ENCODE data around the gene SPATS2L. TPM values are rescaled to one million over a fixed set of nuclear protein-coding genes. Genes with fewer than 3 reads are reported as not detected.

Gene SPATS2L
- total and polyA plus RNA-seq, 2 donors: 34.8 to 58.3 TPM

- H3K4me3 ChIP-seq (ENCODE audit: low read length in 2 of 2): no peak overlapping the region
- 96% methylated on average over 2 of the region's 2 CpGs for WGBS
- peaks cover 10 to 11% of the 10 kb centered on the region in 2 donors for H3K4me1 ChIP-seq (ENCODE audit: control insufficient read depth in 2 of 2, insufficient read depth in 2 of 2, low read length in 2 of 2)
- DNase-seq (ENCODE audit: low read depth in 6 of 9, low spot score in 9 of 9): no peak
- no peak overlapping the region for H3K27ac ChIP-seq (ENCODE audit: low read depth in 1 of 2, low read length in 1 of 2)
- peaks cover 0 to 2% of the 10 kb centered on the region in 2 donors for H3K27me3 ChIP-seq (ENCODE audit: control insufficient read depth in 2 of 2, insufficient read depth in 1 of 2, low read length in 1 of 2)
- H3K9me3 ChIP-seq (ENCODE audit: control insufficient read depth in 2 of 2, insufficient read depth in 1 of 2, low read length in 1 of 2): no peaks in the 10 kb centered on the region
- H3K36me3 ChIP-seq (ENCODE audit: control insufficient read depth in 2 of 2, insufficient read depth in 2 of 2, low read length in 1 of 2): peaks cover 7 to 17% of the 10 kb centered on the region in 2 donors
Observed at GRCh38 chr2:200507179-200507578, 200.7 kb downstream of the SPATS2L start.

GRCh38 chr2:200509235-200509611 is 202.7 kb downstream of the SPATS2L start:
- Histone ChIP-seq H3K4me1 (ENCODE audit: control insufficient read depth in 2 of 2, insufficient read depth in 2 of 2, low read length in 2 of 2) (peaks cover 11 to 12% of the 10 kb centered on the region in 2 donors), H3K27ac (ENCODE audit: low read depth in 1 of 2, low read length in 1 of 2) (peak overlapping the region in 1 of 2 donors; percentile 19), H3K9me3 (ENCODE audit: control insufficient read depth in 2 of 2, insufficient read depth in 1 of 2, low read length in 1 of 2) (no peaks in the 10 kb centered on the region), H3K36me3 (ENCODE audit: control insufficient read depth in 2 of 2, insufficient read depth in 2 of 2, low read length in 1 of 2) (peaks cover 0 to 8% of the 10 kb centered on the region in 2 donors), H3K27me3 (ENCODE audit: control insufficient read depth in 2 of 2, insufficient read depth in 1 of 2, low read length in 1 of 2) (peaks cover 0 to 6% of the 10 kb centered on the region in 2 donors), H3K4me3 (ENCODE audit: low read length in 2 of 2) (peak overlapping the region; percentile 75 to 86)
- DNase-seq (ENCODE audit: low read depth in 6 of 9, low spot score in 9 of 9): no peak
- WGBS: 44% methylated on average over 8 of the region's 8 CpGs

DNA sequence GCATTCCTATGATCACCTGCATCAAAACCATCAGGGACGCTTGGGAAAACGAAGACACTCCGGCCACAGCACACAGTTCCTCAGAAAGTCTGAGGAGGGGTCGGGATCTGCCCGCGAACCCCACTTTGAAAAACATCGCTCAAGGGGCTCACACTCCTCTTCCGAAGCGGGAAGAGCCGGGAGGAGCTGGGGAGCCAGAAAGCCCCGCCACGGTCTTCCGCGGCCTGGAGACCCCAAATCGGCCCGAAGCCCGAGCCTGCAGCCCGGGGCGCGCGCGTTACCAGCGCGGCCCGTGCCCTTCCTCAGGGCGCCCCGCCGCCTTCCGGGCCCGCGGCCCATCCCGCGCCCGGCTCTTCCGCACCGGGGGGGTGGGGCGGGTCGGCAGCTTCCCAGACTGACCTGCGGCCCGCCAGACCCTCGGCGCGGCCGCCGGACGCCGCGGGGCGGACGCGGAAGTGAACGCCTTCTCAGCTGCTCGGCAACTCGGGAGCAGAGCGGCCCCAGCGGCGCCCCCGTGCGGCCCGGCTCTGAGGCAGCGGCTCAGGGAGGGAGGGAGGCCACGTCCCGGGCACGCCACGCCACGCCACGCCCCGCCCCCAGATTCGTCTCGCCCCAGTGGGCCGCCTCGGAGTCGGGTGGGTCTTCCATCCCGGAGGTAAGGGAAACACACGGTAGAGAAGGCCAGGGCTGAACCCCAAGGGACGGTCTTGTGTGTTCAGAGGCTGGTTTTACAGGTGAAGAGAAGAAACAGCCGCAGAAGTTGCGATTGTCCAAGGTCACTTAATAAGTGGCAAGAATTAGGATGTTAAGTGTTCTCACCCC is 203.3 kb downstream of the SPATS2L start, which contains the start of gene KCTD18:
Gene KCTD18 (minus strand): TSS at position 457 of the 822 bp plus-strand sequence. CDS start 3,052 bp downstream, outside the sequence.
- peak within 1 kb of the TSS; percentile 34 to 80 for H3K27ac ChIP-seq (ENCODE audit: low read depth in 1 of 2, low read length in 1 of 2)
- peaks cover 14 to 18% of the 10 kb centered on the region in 2 donors for H3K4me1 ChIP-seq (ENCODE audit: control insufficient read depth in 2 of 2, insufficient read depth in 2 of 2, low read length in 2 of 2)
- peaks cover 0 to 6% of the 10 kb centered on the region in 2 donors for H3K27me3 ChIP-seq (ENCODE audit: control insufficient read depth in 2 of 2, insufficient read depth in 1 of 2, low read length in 1 of 2)
- no peaks in the 10 kb centered on the region for H3K9me3 ChIP-seq (ENCODE audit: control insufficient read depth in 2 of 2, insufficient read depth in 1 of 2, low read length in 1 of 2)
- peaks cover 0 to 8% of the 10 kb centered on the region in 2 donors for H3K36me3 ChIP-seq (ENCODE audit: control insufficient read depth in 2 of 2, insufficient read depth in 2 of 2, low read length in 1 of 2)
- peak within 1 kb of the TSS; percentile 75 to 86 for H3K4me3 ChIP-seq (ENCODE audit: low read length in 2 of 2)
- peak in 8 of 9 donors; percentile 55 to 90 (median 79) for DNase-seq (ENCODE audit: low read depth in 6 of 9, low spot score in 9 of 9)
- under 1% methylated on average over 78 of the region's 78 CpGs for WGBS

DNA sequence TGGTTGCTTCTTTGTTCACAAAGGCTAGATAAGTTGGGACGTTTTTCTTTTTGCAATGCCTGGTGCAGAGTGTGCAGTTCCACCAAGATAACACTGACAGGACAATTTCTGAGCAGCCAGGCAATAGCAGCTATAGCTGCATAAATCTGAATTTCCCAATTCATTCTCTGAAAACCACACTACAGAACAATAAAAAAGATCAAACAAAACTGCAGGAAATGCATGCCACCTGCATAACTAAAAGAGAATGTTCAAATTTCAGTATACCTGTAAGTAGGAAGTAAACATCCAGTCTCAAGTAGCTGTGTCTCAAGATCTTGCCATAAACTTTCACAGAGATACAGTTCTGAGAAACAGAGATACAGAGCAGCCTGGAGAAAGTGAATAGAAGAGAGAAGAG is 208.7 kb downstream of the SPATS2L start:
- Histone ChIP-seq H3K27me3 (ENCODE audit: control insufficient read depth in 2 of 2, insufficient read depth in 1 of 2, low read length in 1 of 2) (peaks cover 0 to 6% of the 10 kb centered on the region in 2 donors), H3K4me1 (ENCODE audit: control insufficient read depth in 2 of 2, insufficient read depth in 2 of 2, low read length in 2 of 2) (peaks cover 11 to 13% of the 10 kb centered on the region in 2 donors), H3K27ac (ENCODE audit: low read depth in 1 of 2, low read length in 1 of 2) (peak overlapping the region; percentile 32 to 72), H3K36me3 (ENCODE audit: control insufficient read depth in 2 of 2, insufficient read depth in 2 of 2, low read length in 1 of 2) (no peaks in the 10 kb centered on the region), H3K9me3 (ENCODE audit: control insufficient read depth in 2 of 2, insufficient read depth in 1 of 2, low read length in 1 of 2) (no peaks in the 10 kb centered on the region), H3K4me3 (ENCODE audit: low read length in 2 of 2) (no peak overlapping the region)
- 39% methylated on average over 1 of the region's 1 CpG for WGBS
- peak in 6 of 9 donors; percentile 33 to 78 (median 50) for DNase-seq (ENCODE audit: low read depth in 6 of 9, low spot score in 9 of 9)

GRCh38 chr2:200523158-200523557 is 216.7 kb downstream of the SPATS2L start:
- no peaks in the 10 kb centered on the region for H3K9me3 ChIP-seq (ENCODE audit: control insufficient read depth in 2 of 2, insufficient read depth in 1 of 2, low read length in 1 of 2)
- H3K4me3 ChIP-seq (ENCODE audit: low read length in 2 of 2): no peak overlapping the region
- no peak for DNase-seq (ENCODE audit: low read depth in 6 of 9, low spot score in 9 of 9)
- H3K36me3 ChIP-seq (ENCODE audit: control insufficient read depth in 2 of 2, insufficient read depth in 2 of 2, low read length in 1 of 2): no peaks in the 10 kb centered on the region
- peaks cover 8 to 12% of the 10 kb centered on the region in 2 donors for H3K4me1 ChIP-seq (ENCODE audit: control insufficient read depth in 2 of 2, insufficient read depth in 2 of 2, low read length in 2 of 2)
- no peaks in the 10 kb centered on the region for H3K27me3 ChIP-seq (ENCODE audit: control insufficient read depth in 2 of 2, insufficient read depth in 1 of 2, low read length in 1 of 2)
- H3K27ac ChIP-seq (ENCODE audit: low read depth in 1 of 2, low read length in 1 of 2): no peak overlapping the region
- 92% methylated on average over 3 of the region's 3 CpGs for WGBS

DNA sequence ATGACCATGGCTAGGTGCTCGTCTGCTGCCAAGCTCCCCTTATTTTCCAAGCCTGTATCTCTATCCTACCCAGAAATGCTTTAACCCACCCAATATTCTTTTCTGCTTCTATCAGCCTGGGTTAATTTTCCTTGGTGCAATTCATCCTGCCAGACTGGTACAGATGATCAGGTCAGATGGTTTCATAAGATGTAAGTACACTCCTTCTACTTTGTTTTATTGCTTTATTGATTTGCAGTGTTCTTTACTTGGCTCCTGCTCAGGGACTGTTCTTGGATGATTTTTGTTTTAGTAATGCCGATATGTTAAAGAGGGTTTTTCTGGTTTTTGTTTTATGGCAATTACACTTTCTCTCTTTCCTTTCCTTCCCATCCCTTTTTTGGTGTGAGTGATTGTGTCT is 217.1 kb downstream of the SPATS2L start:
- DNase-seq (ENCODE audit: low read depth in 6 of 9, low spot score in 9 of 9): no peak
- Histone ChIP-seq H3K9me3 (ENCODE audit: control insufficient read depth in 2 of 2, insufficient read depth in 1 of 2, low read length in 1 of 2) (no peaks in the 10 kb centered on the region), H3K27me3 (ENCODE audit: control insufficient read depth in 2 of 2, insufficient read depth in 1 of 2, low read length in 1 of 2) (no peaks in the 10 kb centered on the region), H3K27ac (ENCODE audit: low read depth in 1 of 2, low read length in 1 of 2) (no peak overlapping the region), H3K4me1 (ENCODE audit: control insufficient read depth in 2 of 2, insufficient read depth in 2 of 2, low read length in 2 of 2) (peaks cover 9 to 12% of the 10 kb centered on the region in 2 donors), H3K36me3 (ENCODE audit: control insufficient read depth in 2 of 2, insufficient read depth in 2 of 2, low read length in 1 of 2) (no peaks in the 10 kb centered on the region), H3K4me3 (ENCODE audit: low read length in 2 of 2) (no peak overlapping the region)
- 95% methylated on average over 2 of the region's 2 CpGs for WGBS

GRCh38 chr2:200525066-200525465 is 218.6 kb downstream of the SPATS2L start:
- DNase-seq (ENCODE audit: low read depth in 6 of 9, low spot score in 9 of 9): no peak
- H3K36me3 ChIP-seq (ENCODE audit: control insufficient read depth in 2 of 2, insufficient read depth in 2 of 2, low read length in 1 of 2): peaks cover 0 to 3% of the 10 kb centered on the region in 2 donors
- H3K9me3 ChIP-seq (ENCODE audit: control insufficient read depth in 2 of 2, insufficient read depth in 1 of 2, low read length in 1 of 2): no peaks in the 10 kb centered on the region
- H3K4me3 ChIP-seq (ENCODE audit: low read length in 2 of 2): no peak overlapping the region
- no peak overlapping the region for H3K27ac ChIP-seq (ENCODE audit: low read depth in 1 of 2, low read length in 1 of 2)
- H3K27me3 ChIP-seq (ENCODE audit: control insufficient read depth in 2 of 2, insufficient read depth in 1 of 2, low read length in 1 of 2): no peaks in the 10 kb centered on the region
- peaks cover 9 to 12% of the 10 kb centered on the region in 2 donors for H3K4me1 ChIP-seq (ENCODE audit: control insufficient read depth in 2 of 2, insufficient read depth in 2 of 2, low read length in 2 of 2)
- WGBS: 94% methylated on average over 2 of the region's 2 CpGs

- Histone ChIP-seq H3K36me3 (ENCODE audit: control insufficient read depth in 2 of 2, insufficient read depth in 2 of 2, low read length in 1 of 2) (peaks cover 0 to 3% of the 10 kb centered on the region in 2 donors), H3K27ac (ENCODE audit: low read depth in 1 of 2, low read length in 1 of 2) (peak overlapping the region; percentile 52 to 68), H3K4me1 (ENCODE audit: control insufficient read depth in 2 of 2, insufficient read depth in 2 of 2, low read length in 2 of 2) (peaks cover 9 to 12% of the 10 kb centered on the region in 2 donors), H3K27me3 (ENCODE audit: control insufficient read depth in 2 of 2, insufficient read depth in 1 of 2, low read length in 1 of 2) (no peaks in the 10 kb centered on the region), H3K9me3 (ENCODE audit: control insufficient read depth in 2 of 2, insufficient read depth in 1 of 2, low read length in 1 of 2) (no peaks in the 10 kb centered on the region), H3K4me3 (ENCODE audit: low read length in 2 of 2) (peak overlapping the region; percentile 68 to 72)
- 27% methylated on average over 7 of the region's 7 CpGs for WGBS
- no peak for DNase-seq (ENCODE audit: low read depth in 6 of 9, low spot score in 9 of 9)
Observed at GRCh38 chr2:200525551-200525881, 219.0 kb downstream of the SPATS2L start.

GRCh38 chr2:200525882-200526651 is 219.6 kb downstream of the SPATS2L start, which contains the start of gene SGO2:
TSS of gene SGO2 (plus strand) at chr2:200526207. CDS start at chr2:200532976, 6,769 bp downstream.
- no peaks in the 10 kb centered on the region for H3K27me3 ChIP-seq (ENCODE audit: control insufficient read depth in 2 of 2, insufficient read depth in 1 of 2, low read length in 1 of 2)
- no peaks in the 10 kb centered on the region for H3K9me3 ChIP-seq (ENCODE audit: control insufficient read depth in 2 of 2, insufficient read depth in 1 of 2, low read length in 1 of 2)
- DNase-seq (ENCODE audit: low read depth in 6 of 9, low spot score in 9 of 9): peak; percentile 89 to 98 (median 94)
- H3K4me1 ChIP-seq (ENCODE audit: control insufficient read depth in 2 of 2, insufficient read depth in 2 of 2, low read length in 2 of 2): peaks cover 9 to 12% of the 10 kb centered on the region in 2 donors
- under 1% methylated on average over 56 of the region's 56 CpGs for whole genome bisulfite sequencing
- H3K4me3 ChIP-seq (ENCODE audit: low read length in 2 of 2): peak within 1 kb of the TSS; percentile 68 to 72
- H3K27ac ChIP-seq (ENCODE audit: low read depth in 1 of 2, low read length in 1 of 2): peak within 1 kb of the TSS; percentile 60 to 68
- peaks cover 0 to 3% of the 10 kb centered on the region in 2 donors for H3K36me3 ChIP-seq (ENCODE audit: control insufficient read depth in 2 of 2, insufficient read depth in 2 of 2, low read length in 1 of 2)
